ENCODE measurements around the gene ZIM2. TPM values are rescaled to one million over a fixed set of nuclear protein-coding genes. Genes with fewer than 3 reads are reported as not detected.

Gene ZIM2
- total and polyA plus RNA-seq, 2 of the 4 experiments (the other 2 are of a cell fraction), result not detected

- ATAC-seq (ENCODE audit: low read depth), result no peak
- H3K79me1 ChIP-seq (ENCODE audit: low read depth in 1 of 2, low read length in 2 of 2), result no peaks in the 10 kb centered on the region
- ChIA-PET POLR2A (ENCODE audit: unreplicated experiment) (no interaction called here), CTCF (no interaction called here)
- H3K36me3 ChIP-seq (ENCODE audit: control insufficient read depth, insufficient read depth, low read length), result no peaks in the 10 kb centered on the region
- H2BK120ac ChIP-seq (ENCODE audit: low read depth, low read length), result no peak overlapping the region
- no peaks in the 10 kb centered on the region for H3K9me1 ChIP-seq (ENCODE audit: insufficient read depth, low read length)
- H3K4me2 ChIP-seq (ENCODE audit: low read depth, low read length), result no peak overlapping the region
- H3K18ac ChIP-seq (ENCODE audit: low read depth, low read length), result no peak overlapping the region
- no peak for DNase-seq
- H3K14ac ChIP-seq (replicated peaks; ENCODE audit: low read depth, low read length), result no peak overlapping the region
- TF ChIP-seq FOS (IDR thresholded peaks at IDR 0.05; ENCODE audit: low read depth, low read length) (no peak), MAZ (IDR thresholded peaks at IDR 0.05; ENCODE audit: borderline replicate concordance, low read depth, low read length) (no peak), SMC3 (IDR thresholded peaks at IDR 0.05; ENCODE audit: low read depth, low read length) (no peak), ELK1 (IDR thresholded peaks at IDR 0.05; ENCODE audit: borderline replicate concordance, low read depth, low read length) (no peak), MAFK (IDR thresholded peaks at IDR 0.05; ENCODE audit: low read depth, low read length) (no peak), NFE2L2 (IDR thresholded peaks at IDR 0.05; ENCODE audit: low read depth, low read length) (no peak), POLR2A (IDR thresholded peaks at IDR 0.05; ENCODE audit: low read depth, low read length) (no peak), MXI1 (IDR thresholded peaks at IDR 0.05; ENCODE audit: borderline replicate concordance, low read depth, low read length) (no peak), USF2 (IDR thresholded peaks at IDR 0.05; ENCODE audit: low read depth, low read length) (no peak), RAD21 (IDR thresholded peaks at IDR 0.05; ENCODE audit: low read length) (no peak), CEBPB (IDR thresholded peaks at IDR 0.05; ENCODE audit: low read depth, low read length) (no peak), CHD1 (IDR thresholded peaks at IDR 0.05; ENCODE audit: low read depth, low read length) (no peak), RFX5 (IDR thresholded peaks at IDR 0.05; ENCODE audit: low read depth, low read length) (no peak), RCOR1 (IDR thresholded peaks at IDR 0.05; ENCODE audit: insufficient replicate concordance, low read length) (no peak), BHLHE40 (IDR thresholded peaks at IDR 0.05; ENCODE audit: low read depth, low read length) (no peak)
- TF ChIP-seq, protein P1, sequence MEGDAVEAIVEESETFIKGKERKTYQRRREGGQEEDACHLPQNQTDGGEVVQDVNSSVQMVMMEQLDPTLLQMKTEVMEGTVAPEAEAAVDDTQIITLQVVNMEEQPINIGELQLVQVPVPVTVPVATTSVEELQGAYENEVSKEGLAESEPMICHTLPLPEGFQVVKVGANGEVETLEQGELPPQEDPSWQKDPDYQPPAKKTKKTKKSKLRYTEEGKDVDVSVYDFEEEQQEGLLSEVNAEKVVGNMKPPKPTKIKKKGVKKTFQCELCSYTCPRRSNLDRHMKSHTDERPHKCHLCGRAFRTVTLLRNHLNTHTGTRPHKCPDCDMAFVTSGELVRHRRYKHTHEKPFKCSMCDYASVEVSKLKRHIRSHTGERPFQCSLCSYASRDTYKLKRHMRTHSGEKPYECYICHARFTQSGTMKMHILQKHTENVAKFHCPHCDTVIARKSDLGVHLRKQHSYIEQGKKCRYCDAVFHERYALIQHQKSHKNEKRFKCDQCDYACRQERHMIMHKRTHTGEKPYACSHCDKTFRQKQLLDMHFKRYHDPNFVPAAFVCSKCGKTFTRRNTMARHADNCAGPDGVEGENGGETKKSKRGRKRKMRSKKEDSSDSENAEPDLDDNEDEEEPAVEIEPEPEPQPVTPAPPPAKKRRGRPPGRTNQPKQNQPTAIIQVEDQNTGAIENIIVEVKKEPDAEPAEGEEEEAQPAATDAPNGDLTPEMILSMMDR (conservative IDR thresholded peaks at IDR 0.05; ENCODE audit: low read depth, low read length), result no peak
- no peak overlapping the region for H3K4me3 ChIP-seq (ENCODE audit: insufficient read depth, low read depth, low read length)
- H2AK9ac ChIP-seq (replicated peaks; ENCODE audit: low read depth, low read length, poor library complexity), result no peak overlapping the region
- no peak overlapping the region for H3K9ac ChIP-seq (ENCODE audit: low read depth, low read length)
- H4K20me1 ChIP-seq (ENCODE audit: insufficient read depth, low read length), result no peaks in the 10 kb centered on the region
- in situ Hi-C loops (cut with MboI; ENCODE audit: low sequenced_read_pairs), result no loop called here
- no peak overlapping the region for H2AFZ ChIP-seq (replicated peaks; ENCODE audit: low read length, poor library complexity)
- H2BK5ac ChIP-seq (ENCODE audit: low read depth, low read length, poor library complexity, severe bottlenecking), result no peak overlapping the region
- intact Hi-C loops (cut with micrococcal nuclease), result no loop called here
- no peaks in the 10 kb centered on the region for H3K4me1 ChIP-seq (ENCODE audit: control insufficient read depth, insufficient read depth, low read length)
- no peak overlapping the region for H4K91ac ChIP-seq (ENCODE audit: insufficient read depth, low read depth, low read length)
- no peak overlapping the region for H2BK15ac ChIP-seq (ENCODE audit: low read depth, low read length)
- dilution Hi-C loops (cut with HindIII; ENCODE audit: low sequenced_read_pairs, unreplicated experiment), result no loop called here
- no peak overlapping the region for H3K23ac ChIP-seq (ENCODE audit: low read depth, low read length)
- no peaks in the 10 kb centered on the region for H3K27me3 ChIP-seq (ENCODE audit: control insufficient read depth, insufficient read depth, low read length)
- no peak overlapping the region for H2AK5ac ChIP-seq (ENCODE audit: low read depth, low read length)
- no CpG with 5 or more reads among the region's 2 CpGs for WGBS, 2 experiments (ENCODE audit: extremely low coverage in 2 of 2, insufficient read length in 1 of 2)
- H3K56ac ChIP-seq (ENCODE audit: extremely low read depth, insufficient read depth, low read length), result no peak overlapping the region
- no peak overlapping the region for H3K27ac ChIP-seq (ENCODE audit: insufficient read depth, low read length)
- H4K8ac ChIP-seq (ENCODE audit: low read depth in 2 of 2, low read length in 2 of 2), result no peak overlapping the region
- H3K9me3 ChIP-seq (ENCODE audit: control insufficient read depth, insufficient read depth, low read length), result peaks cover 30% of the 10 kb centered on the region
- H3K4ac ChIP-seq (ENCODE audit: low read depth, low read length), result no peak overlapping the region
- no peak overlapping the region for H2BK20ac ChIP-seq (ENCODE audit: low read depth, low read length)
- no peak overlapping the region for H4K5ac ChIP-seq (ENCODE audit: low read depth, low read length)
- BruUV-seq (replicated peaks), result no TSS peak
Measured at GRCh38 chr19:56732976-56733375, 107.5 kb downstream of the ZIM2 start.

Measured in IMR-90 (cell line).